GM12891 (cell line): ENCODE data around the gene ISY1.

Experiments used
- POLR2A ChIP-seq: IDR thresholded peaks from 2 replicates; pipeline ENCODE4 v1.6.1; 2011; ENCODE audit warnings: low read depth, low read length, control low read depth
- POLR2AphosphoS5 ChIP-seq: IDR thresholded peaks from 2 replicates; pipeline ENCODE4 v1.6.1; 2011; ENCODE audit warnings: low read depth, low read length, control low read depth
- SPI1 ChIP-seq: IDR thresholded peaks from 2 replicates; pipeline ENCODE4 v1.6.1; 2011; ENCODE audit warnings: low read depth, low read length, control low read depth
- TAF1 ChIP-seq: IDR thresholded peaks from 2 replicates; pipeline ENCODE4 v1.6.1; 2011; ENCODE audit warnings: low read depth, low read length, control low read depth

DNA sequence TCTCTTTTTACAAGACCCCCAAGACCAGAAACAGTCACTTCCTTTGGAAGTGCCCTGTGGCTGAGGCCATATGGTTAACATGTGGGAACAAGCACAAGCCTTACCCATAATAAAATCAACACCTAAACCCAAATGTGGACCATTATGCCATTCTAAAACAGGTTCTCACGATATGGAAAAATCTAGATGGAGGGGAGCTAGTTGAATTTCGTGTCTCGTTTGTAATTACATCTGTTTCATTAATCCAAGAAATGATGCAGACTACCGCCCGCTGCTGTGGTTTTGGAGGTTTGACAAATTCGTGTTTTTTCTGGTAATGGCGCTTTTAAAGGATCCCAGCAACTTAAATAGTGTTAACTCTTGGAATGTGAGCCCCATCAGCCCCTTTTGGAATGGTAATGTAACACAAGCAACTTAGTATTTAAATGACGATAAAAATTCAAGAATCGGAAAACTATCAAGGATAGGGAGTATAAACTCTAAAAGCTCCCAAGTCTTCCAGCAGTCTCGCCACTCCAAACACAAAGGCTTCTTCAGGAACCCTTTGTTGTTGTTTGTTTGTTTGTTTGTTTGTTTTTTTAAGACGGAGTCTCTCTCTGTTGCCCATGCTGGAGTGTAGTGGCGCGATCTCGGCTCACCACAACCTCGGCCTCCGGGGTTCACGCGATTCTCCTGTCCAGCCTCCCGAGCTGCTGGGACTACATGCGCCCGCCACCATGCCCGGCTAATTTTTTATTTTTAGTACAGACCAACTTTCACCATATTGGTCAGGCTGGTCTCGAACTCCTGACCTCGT is 21.7 kb upstream of the ISY1 start:
- TF ChIP-seq TAF1, result no peak
- peak; percentile 31; the same call in 1 of the 2 replicates for TF ChIP-seq POLR2A
- no peak for TF ChIP-seq SPI1
- no peak for TF ChIP-seq POLR2AphosphoS5
